ACHN (cell line): Measurements from ENCODE around the gene TUBA3E.
"Not testable (repeated sequence)": the region's sequence is repeated elsewhere in the genome, so short reads cannot be mapped to it uniquely, and the experiment has no call there.

Source experiments
- DNase-seq: peaks from one replicate; pipeline ENCODE4 v3.0.0-alpha.2; 2015
- in situ Hi-C: cut with HindIII; loops from 2 replicates; pipeline ENCODE4 v1.10.0; 2017; ENCODE audit warnings: low sequenced_read_pairs, low pct_ligation_motif_present, low pct_unique_long_range_greater_than_20kb

TUBA3E gene

GRCh38 chr2:130195089-130195635 is 3.1 kb downstream of the TUBA3E start:
- DNase-seq, in situ Hi-C loops: not testable (repeated sequence)

- in situ Hi-C loops, DNase-seq: not testable (repeated sequence)
Measured at GRCh38 chr2:130193824-130194223, 4.4 kb downstream of the TUBA3E start.

- DNase-seq: peak; percentile 7
- in situ Hi-C loops: not testable (repeated sequence)
Measured at GRCh38 chr2:130192451-130192850, 5.8 kb downstream of the TUBA3E start.

- DNase-seq, in situ Hi-C loops: not testable (repeated sequence)
Measured at GRCh38 chr2:130191319-130191718, 6.9 kb downstream of the TUBA3E start.

- in situ Hi-C loops: no loop called here
- no peak for DNase-seq
Measured at GRCh38 chr2:130190237-130190636, 8.0 kb downstream of the TUBA3E start.

GRCh38 chr2:130188958-130189357 is 9.3 kb downstream of the TUBA3E start:
- DNase-seq, in situ Hi-C loops: not testable (repeated sequence)

- in situ Hi-C loops: not testable (repeated sequence)
Measured at GRCh38 chr2:130187859-130188792, 10.1 kb downstream of the TUBA3E start.

GRCh38 chr2:130187268-130187667 is 11.0 kb downstream of the TUBA3E start:
- no peak for DNase-seq
- in situ Hi-C loops: no loop called here

More at GRCh38 chr2:130187859-130188792, 10.1 kb downstream of the TUBA3E start:
- DNase-seq: not testable (repeated sequence)

- in situ Hi-C loops: no loop called here
Measured at GRCh38 chr2:130186391-130186790, 11.8 kb downstream of the TUBA3E start.

GRCh38 chr2:130185896-130186295 is 12.3 kb downstream of the TUBA3E start:
- no peak for DNase-seq
- in situ Hi-C loops: no loop called here

More at GRCh38 chr2:130186391-130186790, 11.8 kb downstream of the TUBA3E start:
- no peak for DNase-seq

- no peak for DNase-seq
- in situ Hi-C loops: no loop called here
Measured at GRCh38 chr2:130185436-130185835, 12.8 kb downstream of the TUBA3E start.

- in situ Hi-C loops: no loop called here
- no peak for DNase-seq
Measured at GRCh38 chr2:130183512-130184373, 14.5 kb downstream of the TUBA3E start.

- not testable (repeated sequence) for DNase-seq
Measured at GRCh38 chr2:130182826-130183511, 15.3 kb downstream of the TUBA3E start.

GRCh38 chr2:130181880-130182682 is 16.2 kb downstream of the TUBA3E start, which contains the start of gene MZT2B:
Gene MZT2B, plus strand, starts transcription at chr2:130182262. Its CDS starts 21 bp downstream, at chr2:130182283.
- in situ Hi-C loops: not testable (repeated sequence)
- peak; percentile 84 for DNase-seq

More at GRCh38 chr2:130182826-130183511, 15.3 kb downstream of the TUBA3E start:
- in situ Hi-C loops: not testable (repeated sequence)

- in situ Hi-C loops: no loop called here
Measured at GRCh38 chr2:130181325-130181879, 16.8 kb downstream of the TUBA3E start, which contains the start of gene SMPD4. Gene SMPD4, minus strand, starts transcription at chr2:130181602. Its CDS starts 5,010 bp downstream, at chr2:130176592.

GRCh38 chr2:130180404-130181324 is 17.6 kb downstream of the TUBA3E start:
- peak; percentile 20 for DNase-seq

More at GRCh38 chr2:130181325-130181879, 16.8 kb downstream of the TUBA3E start, which contains the start of gene SMPD4:
- DNase-seq: peak; percentile 98

More at GRCh38 chr2:130180404-130181324, 17.6 kb downstream of the TUBA3E start:
- in situ Hi-C loops: not testable (repeated sequence)
